H1 (cell line): ENCODE data around the gene SPARCL1.

Experiments used
- ATF3 ChIP-seq: IDR thresholded peaks from 2 replicates; pipeline ENCODE4 v1.6.1; 2011; ENCODE audit warnings: low read depth, mild to moderate bottlenecking, low read length; ENCODE audit not compliant: insufficient read depth
- BCL11A ChIP-seq, 2 experiments: IDR thresholded peaks; one replicate each; pipeline ENCODE4 v1.6.1; 2011; ENCODE audit warnings: low read depth in 2 of 2, low read length in 2 of 2, mild to moderate bottlenecking in 2 of 2
- CTCF ChIP-seq, 3 experiments: IDR thresholded peaks; 1 replicate in 2 of 3; 2 replicates in 1 of 3; pipeline versions ENCODE4 v1.5.1 to v1.6.1; 2011; ENCODE audit warnings: low read length in 3 of 3, mild to moderate bottlenecking in 3 of 3, inconsistent platforms in 2 of 3, low read depth in 1 of 3, moderate library complexity in 1 of 3; ENCODE audit not compliant: insufficient read depth in 1 of 3; ENCODE audit errors: control extremely low read depth in 1 of 3
- EP300 ChIP-seq, 2 experiments: IDR thresholded peaks; 1 replicate in 1 of 2; 2 replicates in 1 of 2; pipeline ENCODE4 v1.6.1; 2011 to 2012; ENCODE audit warnings: low read depth in 2 of 2, low read length in 2 of 2, mild to moderate bottlenecking in 2 of 2, borderline replicate concordance in 1 of 2, inconsistent platforms in 1 of 2, moderate library complexity in 1 of 2
- NRF1 ChIP-seq: IDR thresholded peaks from 2 replicates; pipeline ENCODE4 v1.6.1; 2011; ENCODE audit warnings: mild to moderate bottlenecking, low read depth, low read length, improper control_type of control experiment
- POLR2A ChIP-seq, 2 experiments: IDR thresholded peaks; 1 replicate in 1 of 2; 2 replicates in 1 of 2; pipeline ENCODE4 v1.6.1; 2011; ENCODE audit warnings: low read depth in 2 of 2, low read length in 2 of 2, mild to moderate bottlenecking in 2 of 2; ENCODE audit errors: control extremely low read depth in 1 of 2
- SP1 ChIP-seq: IDR thresholded peaks from 2 replicates; pipeline ENCODE4 v1.6.1; 2011; ENCODE audit warnings: low read depth, low read length
- TCF12 ChIP-seq: IDR thresholded peaks from 2 replicates; pipeline ENCODE4 v1.6.1; 2011; ENCODE audit warnings: low read depth, mild to moderate bottlenecking, low read length
- TEAD4 ChIP-seq: IDR thresholded peaks from 2 replicates; pipeline ENCODE4 v1.6.1; 2012; ENCODE audit warnings: low read depth, low read length, inconsistent platforms, mixed read lengths
- USF2 ChIP-seq: IDR thresholded peaks from 2 replicates; pipeline ENCODE4 v1.6.1; 2011; ENCODE audit warnings: low read length, improper control_type of control experiment
- ZNF274 ChIP-seq: IDR thresholded peaks from 2 replicates; pipeline ENCODE4 v1.7.0; 2012; ENCODE audit warnings: low read length, borderline replicate concordance; ENCODE audit errors: extremely low read depth

GRCh38 chr4:87530229-87530628 is 1.1 kb upstream of the SPARCL1 start:
- TF ChIP-seq POLR2A (IDR thresholded peaks at IDR 0.05; ENCODE audit: control extremely low read depth in 1 of 2, low read depth in 2 of 2, low read length in 2 of 2) (no peak), USF2 (no peak), TEAD4 (no peak), CTCF (IDR thresholded peaks at IDR 0.05; ENCODE audit: control extremely low read depth in 1 of 3, insufficient read depth in 1 of 3, low read depth in 1 of 3, low read length in 3 of 3) (no peak), NRF1 (no peak), TCF12 (no peak), BCL11A (IDR thresholded peaks at IDR 0.05; ENCODE audit: low read depth in 2 of 2, low read length in 2 of 2) (no peak), ATF3 (no peak), EP300 (IDR thresholded peaks at IDR 0.05; ENCODE audit: borderline replicate concordance in 1 of 2, low read depth in 2 of 2, low read length in 2 of 2) (no peak), ZNF274 (no peak), SP1 (no peak)
